GM18505 (cell line): ENCODE data around the gene NID1.

ENCODE experiments used
- ATAC-seq: cut with Tn5 transposase; IDR thresholded peaks from one replicate; pipeline ENCODE4 v1.9.1; 2021; ENCODE audit not compliant: unreplicated experiment
- POLR2A ChIP-seq: IDR thresholded peaks from 4 replicates; pipeline ENCODE4 v1.6.1; 2011; ENCODE audit warnings: borderline replicate concordance; ENCODE audit not compliant: insufficient read depth, insufficient read length; ENCODE audit errors: extremely low read depth

NID1 gene

DNA sequence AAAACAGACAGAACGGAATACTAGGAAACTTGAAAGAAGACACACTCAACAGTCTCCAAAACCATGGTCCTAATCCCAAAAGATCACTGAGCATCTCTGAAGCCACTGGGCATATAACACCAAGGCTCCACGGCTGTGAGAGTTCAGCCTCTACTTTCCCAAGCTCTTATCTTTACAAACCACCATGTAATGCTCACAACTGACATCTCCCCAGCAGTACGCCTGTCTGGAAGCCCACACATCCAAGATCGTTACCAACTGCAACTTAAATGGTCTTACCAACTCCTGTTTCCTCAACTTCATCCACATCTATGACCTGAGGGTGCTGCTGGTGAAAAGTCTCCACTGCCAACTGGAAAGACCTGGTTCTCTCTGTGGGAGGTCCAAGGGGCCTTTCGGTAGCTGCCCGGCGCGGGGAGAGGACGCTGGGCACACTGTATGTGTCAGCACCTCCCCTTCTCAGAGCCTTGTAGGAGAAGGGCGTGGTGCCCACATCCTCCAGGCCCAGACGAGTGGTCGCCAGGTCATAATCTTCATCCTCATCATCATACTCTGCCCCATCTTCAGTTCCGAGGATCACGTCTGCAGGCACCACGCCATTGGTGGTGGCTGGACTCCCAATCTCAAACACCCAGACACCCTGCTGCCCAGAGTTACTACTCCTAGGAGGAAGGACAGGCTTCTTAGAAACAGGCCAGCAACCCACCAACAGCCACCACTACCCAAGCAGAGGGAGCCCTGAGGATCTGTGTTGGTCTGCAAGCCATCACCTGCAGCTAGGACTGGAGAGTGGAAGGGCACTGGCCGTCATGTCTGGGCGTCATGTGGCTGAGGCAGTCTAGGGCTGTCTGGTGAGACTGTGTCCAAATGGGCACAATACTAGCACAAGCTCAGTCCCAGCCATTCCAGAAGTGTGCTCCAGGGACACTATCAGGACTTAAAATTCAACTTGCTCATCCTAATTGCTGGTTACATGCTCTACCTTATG lies 23.0 kb downstream of the NID1 start:
- no peak for TF ChIP-seq POLR2A
- no peak for ATAC-seq

GRCh38 chr1:236039740-236040685 lies 24.9 kb downstream of the NID1 start:
- TF ChIP-seq POLR2A: no peak
- no peak for ATAC-seq

DNA sequence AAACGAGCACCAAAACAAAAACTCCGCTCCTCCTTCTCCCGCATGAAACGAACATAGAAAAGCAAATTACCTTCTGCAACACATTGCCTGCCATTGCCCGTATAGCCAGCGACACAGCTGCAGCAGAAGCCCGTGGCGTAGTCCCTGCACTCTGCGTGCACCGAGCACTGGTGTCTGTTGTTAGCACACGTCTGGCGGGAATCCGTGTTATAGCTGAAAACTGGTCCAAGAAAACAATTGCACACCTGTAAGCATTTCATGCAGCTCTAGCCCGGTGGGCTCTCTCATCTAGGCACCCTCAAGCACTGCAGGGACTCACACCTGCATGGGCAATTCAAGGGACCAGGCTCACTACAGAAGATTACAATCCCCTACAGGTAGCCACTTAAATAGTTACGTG lies 26.9 kb downstream of the NID1 start:
- ATAC-seq: no peak
- no peak for TF ChIP-seq POLR2A

GRCh38 chr1:236035681-236036101 lies 29.2 kb downstream of the NID1 start:
- TF ChIP-seq POLR2A: no peak
- no peak for ATAC-seq

- no peak for TF ChIP-seq POLR2A
- ATAC-seq: no peak
Measured at GRCh38 chr1:236033336-236033735, 31.6 kb downstream of the NID1 start.

- no peak for TF ChIP-seq POLR2A
- no peak for ATAC-seq
Measured at GRCh38 chr1:236030534-236030933, 34.4 kb downstream of the NID1 start.

- no peak for TF ChIP-seq POLR2A
- no peak for ATAC-seq
Measured at GRCh38 chr1:236029428-236029940, 35.4 kb downstream of the NID1 start.

GRCh38 chr1:236027104-236027503 lies 37.8 kb downstream of the NID1 start:
- TF ChIP-seq POLR2A: no peak
- ATAC-seq: no peak

DNA sequence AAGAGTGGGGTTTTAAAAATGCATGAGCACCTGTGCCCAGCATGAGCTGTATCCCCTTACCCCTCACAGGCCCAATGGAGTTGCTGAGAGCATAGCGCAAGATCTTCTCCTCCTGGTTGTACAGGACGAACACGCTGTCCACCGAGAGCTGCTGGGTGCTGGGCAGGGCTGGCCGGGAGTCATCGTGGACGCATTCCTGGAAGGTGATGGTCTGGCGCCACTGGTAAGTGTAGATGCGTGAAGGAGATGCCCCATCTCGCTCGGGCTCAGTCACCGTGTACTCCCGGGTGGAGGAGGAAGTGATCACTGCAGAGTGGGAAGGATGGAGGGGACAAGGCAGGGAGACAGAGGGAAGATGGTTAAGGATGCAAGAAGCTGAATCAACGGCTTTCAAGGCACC lies 39.1 kb downstream of the NID1 start:
- TF ChIP-seq POLR2A: no peak
- no peak for ATAC-seq

- no peak for ATAC-seq
Measured at GRCh38 chr1:236024641-236025040, 40.2 kb downstream of the NID1 start.

GRCh38 chr1:236023926-236024565 lies 40.8 kb downstream of the NID1 start:
- no peak for ATAC-seq
- no peak for TF ChIP-seq POLR2A

More at GRCh38 chr1:236024641-236025040, 40.2 kb downstream of the NID1 start:
- no peak for TF ChIP-seq POLR2A

DNA sequence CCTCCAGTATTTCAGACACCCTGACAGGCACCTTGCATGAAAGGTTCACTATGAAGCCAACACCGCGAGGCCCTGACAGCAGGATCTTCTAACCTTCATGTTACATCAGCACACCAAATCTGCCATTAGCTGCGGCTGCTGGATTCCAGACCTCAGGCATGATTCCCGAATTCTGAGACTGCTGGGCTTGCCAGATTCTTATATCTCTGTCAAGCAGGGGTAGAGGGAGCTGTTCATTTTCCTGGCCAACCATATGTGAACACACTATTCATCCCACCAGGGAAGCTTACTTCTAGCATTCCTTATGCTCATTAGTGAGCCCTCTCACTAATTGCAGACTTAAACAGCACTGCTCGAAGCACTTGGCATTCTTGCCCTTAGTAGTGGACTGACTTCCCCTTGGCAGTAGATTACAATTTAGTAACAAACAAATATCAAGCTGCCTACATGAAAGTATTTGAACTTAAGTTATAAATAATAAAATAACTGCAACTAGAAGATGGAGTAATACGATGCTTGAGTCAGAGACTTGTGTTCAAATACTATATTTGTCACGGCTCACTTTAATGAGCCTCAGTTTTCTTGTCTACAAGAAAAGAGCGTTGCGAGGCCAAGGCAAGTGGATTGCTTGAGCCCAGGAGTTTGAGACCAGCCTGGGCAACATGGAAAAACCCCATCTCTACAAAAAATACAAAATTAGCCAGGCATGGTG lies 43.3 kb downstream of the NID1 start:
- no peak for TF ChIP-seq POLR2A
- no peak for ATAC-seq

GRCh38 chr1:236020359-236021219 lies 44.3 kb downstream of the NID1 start:
- ATAC-seq: no peak

More at GRCh38 chr1:236020359-236021219, 44.3 kb downstream of the NID1 start:
- no peak for TF ChIP-seq POLR2A
